Glomerular endothelial cell (primary cell): ENCODE results near the gene VAC14. TPM values are rescaled to one million over a fixed set of nuclear protein-coding genes. Genes with fewer than 3 reads are reported as not detected.
"Not testable (repeated sequence)": the region's sequence is repeated elsewhere in the genome, so short reads cannot be mapped to it uniquely, and the experiment has no call there.

Experiments used
- DNase-seq: peaks from one replicate; pipeline ENCODE4 v3.0.0-alpha.2; 2011; ENCODE audit warnings: low read depth, low spot score; ENCODE audit errors: extremely low read depth
- total RNA-seq: library from RNA; depleted of rRNA; stranded (reverse); fragments of >200 nt; gene quantifications from 2 replicates; pipeline ENCODE4 v1.2.3, GENCODE V29; 2015

Gene VAC14
- total RNA-seq, 1 donor from 2014 or later: 63.1 TPM

DNA sequence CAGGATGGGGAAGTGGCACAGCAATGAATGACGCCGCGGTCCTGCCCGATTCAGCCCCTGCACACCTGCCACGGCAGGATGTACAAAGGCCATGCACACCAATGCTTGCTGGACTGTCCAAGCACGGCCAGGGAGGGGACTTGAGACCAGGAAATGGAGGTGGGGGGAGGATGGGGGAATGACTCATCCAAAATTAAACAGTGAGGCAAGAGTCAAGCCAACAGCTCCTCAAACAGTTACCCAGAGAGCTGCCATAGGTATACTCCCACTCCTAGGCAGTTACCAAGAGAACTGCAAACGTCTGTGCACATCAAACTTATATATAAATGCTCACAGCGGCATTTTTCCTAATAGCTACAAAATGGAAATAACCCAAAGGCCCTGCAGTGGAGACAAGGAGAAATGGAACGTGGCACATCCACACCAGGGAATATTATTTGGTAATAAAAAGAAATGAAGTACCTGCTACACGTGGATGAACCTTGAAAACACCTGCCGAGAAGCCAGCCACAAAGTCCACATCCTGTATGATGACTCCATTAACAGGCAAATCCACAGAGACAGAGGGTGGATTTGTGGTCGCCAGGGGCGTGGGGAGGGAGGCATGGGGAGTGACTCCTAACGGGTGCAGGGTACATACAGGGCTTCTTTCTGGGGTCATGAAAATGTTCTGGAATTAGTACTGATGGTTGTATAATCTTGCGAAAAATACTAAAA lies 54.1 kb downstream of the VAC14 start:
- no peak for DNase-seq

DNA sequence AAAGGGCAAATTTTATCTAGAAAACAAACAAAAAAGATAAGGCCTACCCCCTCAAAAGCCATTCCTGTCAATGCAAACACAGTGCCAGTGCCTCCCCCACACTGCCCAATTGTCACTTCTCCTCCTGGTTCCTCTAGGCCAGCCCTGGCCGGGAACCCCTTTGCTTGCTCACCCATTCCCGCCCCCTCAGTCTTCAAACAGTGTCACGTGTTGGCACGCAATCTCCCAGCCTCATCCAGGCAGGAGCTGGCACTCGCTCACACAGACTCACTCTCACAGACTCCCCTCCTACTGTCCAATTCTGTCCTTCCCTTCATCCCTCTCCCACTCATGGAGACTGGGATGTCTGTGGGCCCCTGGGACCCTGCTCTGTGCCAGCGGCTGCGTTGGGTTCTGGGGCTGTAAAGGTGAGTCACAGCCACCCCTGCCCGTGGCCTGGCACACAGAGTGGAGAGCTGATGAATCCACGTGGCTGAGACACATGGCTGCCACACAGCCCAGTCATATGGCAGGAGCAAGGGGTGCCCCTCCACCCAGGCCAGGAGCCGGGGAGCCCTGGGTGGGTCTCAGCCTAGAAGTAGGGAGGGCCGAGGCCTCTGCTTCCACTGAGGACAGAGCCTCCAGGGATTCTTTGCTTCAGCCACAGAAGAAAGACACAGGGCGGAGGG lies 54.8 kb downstream of the VAC14 start:
- DNase-seq: no peak

DNA sequence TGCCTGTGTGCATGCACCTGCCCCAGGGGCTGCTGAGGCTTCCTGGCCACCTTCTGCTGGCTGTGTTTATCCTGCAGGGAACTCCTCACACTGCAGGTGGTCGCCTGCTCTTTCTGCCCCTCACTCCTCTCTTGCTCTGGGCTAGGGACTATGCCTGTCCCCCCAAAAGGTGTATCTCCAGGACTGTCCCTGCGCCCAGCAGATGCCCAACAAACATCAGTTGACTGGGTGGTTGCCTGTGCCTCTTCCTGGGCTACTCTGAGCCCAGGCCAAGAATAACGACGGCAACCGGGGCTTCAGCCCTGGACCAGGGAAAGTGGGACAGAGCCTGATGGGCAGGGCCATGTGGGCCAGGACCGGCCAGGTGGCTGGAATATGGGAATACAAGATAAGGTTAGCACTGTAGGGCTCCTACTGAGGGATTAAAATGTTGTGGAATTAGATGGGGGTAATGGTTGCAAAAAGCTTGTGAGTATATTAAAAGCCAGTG lies 55.4 kb downstream of the VAC14 start:
- no peak for DNase-seq

GRCh38 chr16:70744366-70744765 lies 56.6 kb downstream of the VAC14 start:
- no peak for DNase-seq

GRCh38 chr16:70743791-70744190 lies 57.2 kb downstream of the VAC14 start:
- no peak for DNase-seq

- DNase-seq: not testable (repeated sequence)
Measured at GRCh38 chr16:70742967-70743366, 58.0 kb downstream of the VAC14 start.

- no peak for DNase-seq
Measured at GRCh38 chr16:70741783-70742125, 59.2 kb downstream of the VAC14 start.

DNA sequence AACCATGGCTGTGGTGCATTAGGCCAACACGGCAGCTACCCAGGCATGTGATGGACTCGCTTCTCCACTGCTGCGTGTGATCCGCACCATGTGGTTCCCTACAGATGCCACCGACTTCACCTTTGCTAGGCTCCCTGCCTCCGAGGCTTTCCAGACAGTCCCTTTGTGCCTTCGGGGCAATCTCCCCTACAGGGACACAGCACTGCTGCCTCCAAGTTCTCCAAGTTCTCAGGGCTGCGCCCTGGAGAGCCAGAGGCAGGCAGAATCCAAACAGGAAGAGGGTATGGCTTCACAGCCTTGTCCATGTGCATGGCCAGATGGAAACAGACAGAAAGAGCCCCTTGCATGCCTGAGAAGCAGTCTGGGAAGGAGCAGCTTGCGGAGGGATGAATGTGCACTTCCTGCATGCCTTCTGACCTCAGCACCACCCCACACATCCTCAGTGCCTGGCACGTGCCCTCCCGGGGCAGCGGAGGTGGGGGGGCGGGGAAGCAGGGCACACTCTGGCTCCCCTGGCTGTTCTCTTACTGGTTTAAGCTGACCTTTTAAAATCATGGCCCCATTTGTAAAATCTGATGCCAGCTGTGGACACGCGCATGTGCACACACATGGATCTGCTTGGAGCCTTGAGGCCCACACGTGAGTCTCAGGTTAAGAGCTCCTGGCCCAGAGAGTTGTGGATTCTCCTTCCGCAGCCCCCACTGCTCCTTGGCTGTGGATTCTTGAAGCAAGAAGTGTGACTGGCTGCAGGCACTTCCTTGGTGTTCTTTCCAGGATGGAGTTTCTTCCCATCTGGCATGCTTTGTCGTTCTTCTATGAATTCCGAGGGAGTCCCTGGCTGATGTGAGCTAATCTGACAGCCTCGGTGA lies 59.8 kb downstream of the VAC14 start:
- DNase-seq: no peak

DNA sequence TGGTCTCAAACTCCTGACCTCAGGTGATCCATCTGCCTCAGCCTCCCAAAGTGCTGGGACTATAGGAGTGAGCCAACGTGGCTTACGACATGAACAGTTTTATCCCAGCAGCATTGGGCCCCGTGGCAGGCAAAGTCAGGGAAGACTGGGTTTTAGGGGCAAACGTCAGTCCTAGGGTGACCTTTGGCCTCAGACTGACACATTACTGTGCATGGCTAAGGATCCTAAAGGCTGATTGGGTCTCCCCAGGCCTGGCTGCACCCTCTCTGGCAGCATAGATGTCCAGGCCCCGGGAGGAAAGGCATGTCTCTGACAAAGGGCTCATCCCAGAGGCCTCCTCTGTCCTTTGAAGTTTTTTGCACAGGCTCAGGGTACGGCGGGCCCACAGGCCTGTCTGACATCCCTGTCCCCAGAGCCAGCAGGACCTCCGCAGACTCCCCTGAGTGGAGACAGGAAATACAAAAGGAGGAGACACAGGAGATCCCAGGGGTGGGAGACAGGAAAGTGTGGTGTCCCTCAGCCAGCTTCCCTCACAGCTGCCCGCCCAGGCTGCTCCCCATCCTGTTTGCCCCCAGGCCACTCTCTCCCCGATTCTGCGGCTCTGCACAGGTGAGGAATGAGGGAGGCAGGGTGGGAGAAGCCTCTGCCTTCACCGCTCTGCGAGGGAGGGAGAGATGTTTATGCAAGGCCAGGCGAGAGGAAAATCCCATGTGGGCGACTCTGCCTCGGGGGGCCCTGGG lies 60.6 kb downstream of the VAC14 start:
- DNase-seq: no peak

- no peak for DNase-seq
Measured at GRCh38 chr16:70739389-70739788, 61.6 kb downstream of the VAC14 start.

DNA sequence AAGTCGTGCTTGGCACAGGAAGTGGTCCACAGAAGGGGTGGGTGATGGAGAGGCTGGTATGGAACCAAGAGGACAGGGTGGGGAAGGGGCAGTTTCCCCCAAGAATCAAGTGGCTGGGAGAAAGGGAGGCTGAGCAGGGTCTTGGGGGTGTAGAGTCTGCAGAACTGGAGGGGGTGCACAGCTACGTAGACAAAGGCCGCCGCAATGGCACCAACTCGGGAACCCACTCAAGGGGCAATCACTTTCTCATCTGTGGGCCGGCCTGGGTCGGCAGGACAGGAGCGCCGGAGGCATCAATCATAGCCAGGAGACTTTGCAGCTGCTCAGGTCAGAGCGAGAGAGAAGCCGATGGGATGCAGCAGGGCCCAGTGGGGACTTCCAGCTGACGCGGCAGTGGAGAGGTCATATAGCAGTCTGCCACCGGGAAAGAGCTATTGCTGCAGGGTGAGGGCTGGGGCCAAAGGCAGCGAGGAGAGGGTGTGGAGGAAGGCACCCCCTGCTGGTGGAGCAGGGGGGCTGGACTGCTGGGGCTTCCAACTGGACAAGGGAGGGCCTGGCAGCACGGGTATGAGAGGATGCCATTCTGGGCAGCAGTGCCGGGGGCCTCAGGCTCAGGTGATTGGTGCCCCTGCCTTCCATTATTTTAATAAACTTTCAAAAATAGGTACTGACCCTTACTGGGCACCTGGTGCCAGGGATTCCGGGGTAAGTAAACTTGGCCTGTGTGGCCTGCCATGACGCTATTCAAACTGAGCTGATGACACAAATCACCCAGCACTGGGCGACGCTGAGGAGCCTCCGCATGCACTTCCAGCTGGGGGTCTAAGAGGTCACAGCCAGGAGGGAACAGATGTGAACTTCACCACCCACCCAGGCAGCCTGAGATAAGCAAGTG lies 62.6 kb downstream of the VAC14 start:
- DNase-seq: no peak

GRCh38 chr16:70737377-70738082 lies 63.4 kb downstream of the VAC14 start:
- no peak for DNase-seq

GRCh38 chr16:70736465-70737376 lies 64.2 kb downstream of the VAC14 start:
- DNase-seq: no peak

DNA sequence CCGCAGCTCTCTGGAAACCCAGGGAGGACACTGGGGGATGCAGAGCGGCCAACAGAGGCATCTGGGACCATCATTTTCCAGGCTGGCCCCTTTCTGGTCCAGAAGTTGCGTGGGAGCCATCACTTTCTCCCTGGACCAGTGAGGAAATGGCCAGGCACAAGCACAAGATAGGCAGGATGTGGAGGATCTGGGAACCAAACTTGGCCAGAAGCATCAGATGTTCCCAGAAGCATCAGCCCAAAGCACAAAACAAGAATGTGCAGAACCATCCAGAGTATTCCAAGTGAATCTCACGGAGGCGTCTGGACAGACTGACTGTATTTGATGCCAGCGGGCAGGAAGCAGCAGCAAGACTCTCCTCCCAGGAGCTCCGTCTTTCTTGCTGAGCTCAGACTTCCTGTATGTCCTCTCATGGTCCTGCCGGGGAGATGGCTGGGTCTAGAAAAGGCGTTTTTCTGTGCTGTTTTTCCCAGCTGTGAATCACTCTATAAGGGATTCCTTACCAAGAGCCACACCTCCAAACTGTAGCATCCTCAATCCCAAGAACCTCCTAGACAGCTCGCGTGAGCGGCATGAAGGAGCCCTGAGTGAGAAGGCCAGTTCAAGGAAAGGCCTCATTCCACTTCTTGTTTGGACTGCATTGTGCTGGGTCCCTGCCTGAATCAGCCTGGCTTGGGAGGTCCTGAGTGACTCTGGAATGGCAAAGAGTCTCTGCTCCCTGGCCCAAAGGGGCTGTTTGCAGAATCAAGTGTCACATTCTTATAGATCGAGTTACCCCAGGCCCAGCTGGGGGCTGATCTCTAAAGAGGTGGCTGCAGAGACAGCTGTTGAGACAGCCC lies 65.6 kb downstream of the VAC14 start:
- no peak for DNase-seq

GRCh38 chr16:70734522-70735095 lies 66.3 kb downstream of the VAC14 start:
- DNase-seq: no peak

- DNase-seq: no peak
Measured at GRCh38 chr16:70730944-70731343, 70.0 kb downstream of the VAC14 start.

- no peak for DNase-seq
Measured at GRCh38 chr16:70730031-70730430, 70.9 kb downstream of the VAC14 start.
